Natural killer cell (primary cell): ENCODE measurements around the gene DNAJB14. TPM values are rescaled to one million over a fixed set of nuclear protein-coding genes. Genes with fewer than 3 reads are reported as not detected.

Experiments
- ATAC-seq, 3 donors: fragments of 150-1000 bp in 2 of 3; fragments of 200-7000 bp in 1 of 3; cut with Tn5 transposase; 1 replicate in 1 of 3; 2 replicates in 2 of 3; pipeline ENCODE4 v1.10.0; 2021; ENCODE audit warnings: mild to moderate bottlenecking in 2 of 3, moderate library complexity in 2 of 3
- DNase-seq, 2 donors: peaks; one replicate each; pipeline versions ENCODE4 v3.0.0 to v3.0.0-alpha.2; 2013 to 2021; ENCODE audit warnings: mixed read lengths in 1 of 2
- H3K27ac ChIP-seq: one replicate; pipeline ENCODE4 v1.5.1; 2013; ENCODE audit warnings: mild to moderate bottlenecking, low read length
- H3K27me3 ChIP-seq: one replicate; pipeline ENCODE4 v1.6.1; 2013; ENCODE audit warnings: low read length; ENCODE audit not compliant: control insufficient read depth, insufficient read depth
- H3K36me3 ChIP-seq: one replicate; pipeline ENCODE4 v1.6.1; 2013; ENCODE audit warnings: low read length; ENCODE audit not compliant: control insufficient read depth, insufficient read depth
- H3K4me1 ChIP-seq: one replicate; pipeline ENCODE4 v1.6.1; 2013; ENCODE audit warnings: low read length; ENCODE audit not compliant: control insufficient read depth, insufficient read depth
- H3K4me3 ChIP-seq: one replicate; pipeline ENCODE4 v1.5.1; 2013; ENCODE audit warnings: low read length
- H3K9me3 ChIP-seq: one replicate; pipeline ENCODE4 v1.6.1; 2013; ENCODE audit warnings: low read length; ENCODE audit not compliant: control insufficient read depth, insufficient read depth
- H3K27ac Mint-ChIP-seq, 2 donors: one replicate each; pipeline ENCODE4 v1.8.0; 2022; ENCODE audit warnings: mild to moderate bottlenecking in 2 of 2, mixed read lengths in 2 of 2, moderate library complexity in 1 of 2
- H3K27me3 Mint-ChIP-seq, 2 donors: one replicate each; pipeline ENCODE4 v1.8.0; 2022; ENCODE audit warnings: low read depth in 2 of 2, mixed read lengths in 2 of 2
- H3K36me3 Mint-ChIP-seq: one replicate; pipeline ENCODE4 v1.8.0; 2022; ENCODE audit warnings: mixed read lengths
- H3K4me1 Mint-ChIP-seq, 2 donors: one replicate each; pipeline ENCODE4 v1.8.0; 2022; ENCODE audit warnings: mixed read lengths in 2 of 2
- H3K4me3 Mint-ChIP-seq: one replicate; pipeline ENCODE4 v1.8.0; 2022; ENCODE audit warnings: mild to moderate bottlenecking, moderate library complexity, mixed read lengths
- H3K9me3 Mint-ChIP-seq, 2 donors: one replicate each; pipeline ENCODE4 v1.8.0; 2022; ENCODE audit warnings: mixed read lengths in 2 of 2
- WGBS: methylation state at CpG from one replicate; pipeline ENCODE4 v1.1.7; 2013; ENCODE audit warnings: missing lambda C conversion rate; ENCODE audit not compliant: insufficient coverage; 5-methylcytosine and 5-hydroxymethylcytosine counted together
- intact Hi-C: fragments of 100-400 bp; cut with micrococcal nuclease; formaldehyde crosslinking; loops from one replicate; pipeline ENCODE4 v1.14.2; 2022
- total RNA-seq, 4 donors: library from RNA; stranded (reverse); fragments of 120-200 nt in 1 of 4; gene quantifications; one replicate each; pipeline versions ENCODE4 v1.2.3 to v1.2.4, GENCODE V29; 2013 to 2022
- TF ChIP-seq, protein P1 (sequence below): fragments of 200-600 bp; IDR thresholded peaks from one replicate; pipeline ENCODE4 v1.8.0; 2022; ENCODE audit warnings: antibody characterized with exemption

The DNAJB14 gene
- total RNA-seq, 3 donors from 2014 or later (not counting 1 experiment from before 2014, with no cell fraction given): 81.0 to 90.0 (median 86.1) TPM

DNA sequence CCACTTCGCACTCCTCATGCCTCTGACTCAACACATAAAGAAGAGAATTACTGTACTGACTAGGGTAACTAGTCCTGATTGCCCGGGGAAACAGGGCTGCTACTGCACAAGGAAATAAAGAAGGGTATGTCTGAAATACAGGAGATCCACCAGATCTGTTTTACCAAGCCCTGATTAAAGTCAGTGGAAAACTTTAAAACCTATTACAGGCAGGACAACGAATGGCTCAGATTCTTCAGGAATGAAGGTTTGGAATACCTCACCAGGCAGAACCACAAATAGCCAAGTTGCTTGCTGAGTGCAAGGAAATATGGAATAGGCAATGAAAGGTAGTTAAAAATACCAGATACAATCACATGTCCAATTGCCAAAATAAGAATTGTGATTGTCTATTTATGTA is 69.5 kb downstream of the DNAJB14 start:
- Mint-ChIP-seq H3K4me1 (no peaks in the 10 kb centered on the region), H3K36me3 (peaks cover 15% of the 10 kb centered on the region), H3K9me3 (no peaks in the 10 kb centered on the region), H3K27me3 (no peaks in the 10 kb centered on the region), H3K4me3 (no peak overlapping the region), H3K27ac (no peak overlapping the region)
- no peak overlapping the region for H3K4me3 ChIP-seq
- H3K4me1 ChIP-seq: no peaks in the 10 kb centered on the region
- no peak overlapping the region for H3K27ac ChIP-seq
- DNase-seq: no peak
- H3K9me3 ChIP-seq: no peaks in the 10 kb centered on the region
- 91% methylated on average over 3 of the region's 3 CpGs for WGBS
- no peaks in the 10 kb centered on the region for H3K27me3 ChIP-seq
- ATAC-seq: no peak
- TF ChIP-seq, protein P1, sequence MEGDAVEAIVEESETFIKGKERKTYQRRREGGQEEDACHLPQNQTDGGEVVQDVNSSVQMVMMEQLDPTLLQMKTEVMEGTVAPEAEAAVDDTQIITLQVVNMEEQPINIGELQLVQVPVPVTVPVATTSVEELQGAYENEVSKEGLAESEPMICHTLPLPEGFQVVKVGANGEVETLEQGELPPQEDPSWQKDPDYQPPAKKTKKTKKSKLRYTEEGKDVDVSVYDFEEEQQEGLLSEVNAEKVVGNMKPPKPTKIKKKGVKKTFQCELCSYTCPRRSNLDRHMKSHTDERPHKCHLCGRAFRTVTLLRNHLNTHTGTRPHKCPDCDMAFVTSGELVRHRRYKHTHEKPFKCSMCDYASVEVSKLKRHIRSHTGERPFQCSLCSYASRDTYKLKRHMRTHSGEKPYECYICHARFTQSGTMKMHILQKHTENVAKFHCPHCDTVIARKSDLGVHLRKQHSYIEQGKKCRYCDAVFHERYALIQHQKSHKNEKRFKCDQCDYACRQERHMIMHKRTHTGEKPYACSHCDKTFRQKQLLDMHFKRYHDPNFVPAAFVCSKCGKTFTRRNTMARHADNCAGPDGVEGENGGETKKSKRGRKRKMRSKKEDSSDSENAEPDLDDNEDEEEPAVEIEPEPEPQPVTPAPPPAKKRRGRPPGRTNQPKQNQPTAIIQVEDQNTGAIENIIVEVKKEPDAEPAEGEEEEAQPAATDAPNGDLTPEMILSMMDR: no peak
- intact Hi-C loops: no loop called here
- H3K36me3 ChIP-seq: peaks cover 44% of the 10 kb centered on the region

DNA sequence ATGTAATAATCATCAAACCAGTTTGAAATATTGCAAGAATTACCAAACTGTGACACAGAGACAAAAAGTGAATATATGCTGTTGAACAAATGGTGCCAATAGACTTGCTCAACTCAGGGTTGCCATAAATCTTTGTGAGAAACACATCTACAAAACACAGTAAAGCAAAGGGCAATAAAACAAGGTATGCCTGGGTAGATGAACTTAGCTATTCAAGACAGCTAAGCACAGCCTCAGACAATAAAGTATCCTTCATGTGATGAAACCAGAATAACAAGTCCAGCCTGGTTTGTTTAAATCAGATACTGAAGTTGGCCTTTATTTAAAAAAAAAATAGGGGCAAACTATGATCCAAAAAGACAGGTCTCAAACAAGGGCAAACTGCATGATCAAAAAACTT is 71.3 kb downstream of the DNAJB14 start:
- no peaks in the 10 kb centered on the region for H3K27me3 ChIP-seq
- Mint-ChIP-seq H3K27ac (no peak overlapping the region), H3K4me1 (no peaks in the 10 kb centered on the region), H3K4me3 (no peak overlapping the region), H3K27me3 (no peaks in the 10 kb centered on the region), H3K9me3 (no peaks in the 10 kb centered on the region), H3K36me3 (peaks cover 10% of the 10 kb centered on the region)
- DNase-seq: no peak
- ATAC-seq: no peak
- H3K36me3 ChIP-seq: peaks cover 31% of the 10 kb centered on the region
- intact Hi-C loops: no loop called here
- TF ChIP-seq, protein P1: no peak
- H3K4me3 ChIP-seq: no peak overlapping the region
- H3K27ac ChIP-seq: no peak overlapping the region
- no peaks in the 10 kb centered on the region for H3K4me1 ChIP-seq
- no peaks in the 10 kb centered on the region for H3K9me3 ChIP-seq

DNA sequence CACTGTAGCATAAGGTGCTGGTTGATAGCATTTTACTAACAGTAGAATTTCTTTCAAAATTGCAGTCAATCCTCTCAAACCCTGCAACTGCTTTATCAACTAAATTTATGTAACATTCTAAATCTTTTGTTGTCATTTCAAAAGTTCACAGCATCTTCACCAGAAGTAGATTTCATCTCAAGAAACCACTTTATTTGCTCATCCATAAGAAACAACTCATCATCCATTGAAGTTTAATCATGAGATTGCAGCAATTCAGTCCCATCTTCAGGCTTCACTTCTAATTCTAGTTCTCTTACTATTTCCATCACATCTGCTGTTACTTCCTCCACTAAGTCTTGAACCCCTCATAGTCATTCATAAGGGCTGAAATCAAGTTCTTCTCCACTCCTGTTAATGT is 73.8 kb downstream of the DNAJB14 start:
- no peak overlapping the region for H3K4me3 Mint-ChIP-seq
- no peak for DNase-seq
- H3K36me3 Mint-ChIP-seq: no peaks in the 10 kb centered on the region
- Histone ChIP-seq H3K9me3 (no peaks in the 10 kb centered on the region), H3K27ac (no peak overlapping the region), H3K36me3 (peaks cover 12% of the 10 kb centered on the region), H3K4me1 (no peaks in the 10 kb centered on the region), H3K27me3 (no peaks in the 10 kb centered on the region), H3K4me3 (no peak overlapping the region)
- ATAC-seq: no peak
- H3K27ac Mint-ChIP-seq: no peak overlapping the region
- H3K27me3 Mint-ChIP-seq: no peaks in the 10 kb centered on the region
- no peaks in the 10 kb centered on the region for H3K4me1 Mint-ChIP-seq
- no peaks in the 10 kb centered on the region for H3K9me3 Mint-ChIP-seq
- intact Hi-C loops: no loop called here
- TF ChIP-seq, protein P1: no peak

DNA sequence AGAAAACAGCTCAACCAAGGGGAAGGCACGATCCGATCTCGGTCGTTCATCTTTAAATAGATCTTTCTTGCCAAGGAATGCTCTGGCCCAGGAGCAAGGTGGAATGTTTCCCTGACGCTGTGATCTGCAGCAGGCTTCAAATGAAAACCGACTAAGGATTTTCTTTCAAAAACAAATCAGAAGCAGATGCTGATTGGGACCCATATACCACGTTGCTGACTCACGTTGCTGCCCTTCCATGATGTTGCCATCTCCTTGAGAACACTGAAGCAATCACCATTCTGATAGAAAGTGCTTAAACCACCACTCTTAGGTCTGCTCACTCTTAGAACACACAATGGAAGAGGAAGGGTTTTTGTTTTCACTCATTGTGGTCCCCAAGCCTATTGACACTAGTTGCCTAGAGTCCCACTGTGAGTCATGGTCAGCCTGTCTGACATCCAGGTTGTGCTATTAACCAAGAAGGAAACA is 78.3 kb downstream of the DNAJB14 start:
- H3K9me3 Mint-ChIP-seq: no peaks in the 10 kb centered on the region
- intact Hi-C loops: no loop called here
- no peak overlapping the region for H3K4me3 Mint-ChIP-seq
- H3K4me1 Mint-ChIP-seq: no peaks in the 10 kb centered on the region
- Histone ChIP-seq H3K36me3 (peaks cover 24% of the 10 kb centered on the region), H3K4me1 (no peaks in the 10 kb centered on the region), H3K27me3 (no peaks in the 10 kb centered on the region), H3K4me3 (no peak overlapping the region), H3K9me3 (no peaks in the 10 kb centered on the region), H3K27ac (no peak overlapping the region)
- no peak overlapping the region for H3K27ac Mint-ChIP-seq
- TF ChIP-seq, protein P1: no peak
- ATAC-seq (no peak), DNase-seq (no peak)
- H3K36me3 Mint-ChIP-seq: no peaks in the 10 kb centered on the region
- no peaks in the 10 kb centered on the region for H3K27me3 Mint-ChIP-seq
- 95% methylated on average over 8 of the region's 8 CpGs for WGBS
